ENCODE measurements around the gene RAB11FIP2.

Gene RAB11FIP2

GRCh38 chr10:117980755-117981702 is 65.7 kb downstream of the RAB11FIP2 start:
- no peak for DNase-seq (ENCODE audit: low read depth)

GRCh38 chr10:117980216-117980615 is 66.5 kb downstream of the RAB11FIP2 start:
- no peak for DNase-seq (ENCODE audit: low read depth)

- DNase-seq (ENCODE audit: low read depth) = no peak
These were observed 74.4 kb downstream of the RAB11FIP2 start for GRCh38 chr10:117972168-117972837.

GRCh38 chr10:117970962-117971361 is 75.8 kb downstream of the RAB11FIP2 start:
- DNase-seq (ENCODE audit: low read depth) = no peak

GRCh38 chr10:117969592-117969991 is 77.1 kb downstream of the RAB11FIP2 start:
- no peak for DNase-seq (ENCODE audit: low read depth)

GRCh38 chr10:117968354-117969182 is 78.2 kb downstream of the RAB11FIP2 start:
- no peak for DNase-seq (ENCODE audit: low read depth)

- no peak for DNase-seq (ENCODE audit: low read depth)
These were observed 79.5 kb downstream of the RAB11FIP2 start for GRCh38 chr10:117967149-117967650.

GRCh38 chr10:117965984-117966383 is 80.8 kb downstream of the RAB11FIP2 start:
- no peak for DNase-seq (ENCODE audit: low read depth)

GRCh38 chr10:117964536-117964935 is 82.2 kb downstream of the RAB11FIP2 start:
- no peak for DNase-seq (ENCODE audit: low read depth)

GRCh38 chr10:117960345-117960935 is 86.3 kb downstream of the RAB11FIP2 start:
- no peak for DNase-seq (ENCODE audit: low read depth)

- DNase-seq (ENCODE audit: low read depth) = no peak
These were observed 89.8 kb downstream of the RAB11FIP2 start for GRCh38 chr10:117956972-117957371.

GRCh38 chr10:117955176-117955575 is 91.6 kb downstream of the RAB11FIP2 start:
- DNase-seq (ENCODE audit: low read depth) = no peak
